GM23248 (cell line): ENCODE data around the gene PLXDC2.

Source experiments
- EZH2 ChIP-seq: fragments of 200-600 bp; sonication (generic); IDR thresholded peaks from 2 replicates; pipeline ENCODE4 v1.6.1; 2018; ENCODE audit warnings: antibody characterized with exemption, mild to moderate bottlenecking; ENCODE audit not compliant: insufficient read depth, poor library complexity, severe bottlenecking
- EZH2phosphoT487 ChIP-seq: fragments of 200-600 bp; sonication (generic); IDR thresholded peaks from 2 replicates; pipeline ENCODE4 v1.6.1; 2018; ENCODE audit warnings: antibody characterized with exemption, moderate library complexity, mild to moderate bottlenecking, low read depth; ENCODE audit not compliant: insufficient read depth

DNA sequence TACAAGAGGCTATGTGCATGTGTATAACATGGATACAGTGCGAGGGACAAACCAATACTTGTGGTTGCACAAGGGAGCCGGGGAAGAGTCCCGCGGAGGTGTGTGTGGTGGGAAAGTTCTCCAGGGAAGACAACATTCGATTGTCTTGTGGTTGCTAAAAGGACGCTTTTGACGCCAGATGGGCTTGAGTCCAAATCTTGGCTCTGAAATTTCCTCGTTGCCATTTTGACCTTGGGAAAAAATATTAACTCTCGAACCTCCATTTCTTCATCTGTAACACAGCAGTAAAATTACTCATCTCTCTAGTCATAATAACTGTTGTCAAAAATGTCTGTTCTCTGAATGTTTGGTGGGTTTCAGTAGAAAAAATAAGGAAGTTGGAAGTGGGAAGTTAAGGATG lies 16.5 kb downstream of the PLXDC2 start:
- no peak for TF ChIP-seq EZH2
- TF ChIP-seq EZH2phosphoT487: no peak
